ENCODE data around the gene NR2C2. TPM values are rescaled to one million over a fixed set of nuclear protein-coding genes. Genes with fewer than 3 reads are reported as not detected.

NR2C2 gene
- total and polyA plus RNA-seq, 2 donors (not counting 1 experiment from before 2014, with no cell fraction given), result 22.8 to 96.9 TPM

GRCh38 chr3:14920536-14920935 lies 26.8 kb upstream of the NR2C2 start:
- CTCF ChIA-PET, result interaction anchor here (0.7 to 3.7 kb wide), 24 partner anchors 10 to 1265 kb away, joined by 3 to 35 read pairs (median 4); partner anchors contain the start of genes C3orf20, CCDC174, MRPS25 and NR2C2
- POLR2A ChIA-PET, result no interaction called here
- ATAC-seq (ENCODE audit: low read depth), result no peak
- H2AFZ ChIP-seq (ENCODE audit: insufficient read depth, low read depth, low read length, poor library complexity, severe bottlenecking), result no peak overlapping the region
- no peak overlapping the region for H3K4me2 ChIP-seq (replicated peaks; ENCODE audit: low read depth, low read length, poor library complexity, severe bottlenecking)
- H4K20me1 ChIP-seq (ENCODE audit: control insufficient read depth, insufficient read depth, low read length, poor library complexity, severe bottlenecking), result no peaks in the 10 kb centered on the region
- WGBS (ENCODE audit: insufficient coverage), result 96% methylated on average over 4 of the region's 5 CpGs
- H3K4me3 Mint-ChIP-seq, result no peak overlapping the region
- H3K9me3 ChIP-seq (ENCODE audit: control extremely low read depth in 1 of 3, control insufficient read depth in 2 of 3, insufficient read depth in 1 of 3, low read length in 2 of 3), result peaks cover 0 to 6% (median 0%) of the 10 kb centered on the region in 3 donors
- H3K9ac ChIP-seq (ENCODE audit: low read length), result no peak overlapping the region
- no peaks in the 10 kb centered on the region for H3K36me3 ChIP-seq (replicated peaks in 1 of 2; ENCODE audit: control extremely low read depth in 1 of 2, control insufficient read depth in 1 of 2, extremely low read depth in 1 of 2, insufficient read depth in 2 of 2, low read length in 1 of 2)
- no peak overlapping the region for H3K4me3 ChIP-seq (ENCODE audit: control extremely low read depth in 1 of 5, extremely low read depth in 1 of 5, insufficient read depth in 1 of 5, low read depth in 2 of 5, low read length in 4 of 5)
- H3K27ac Mint-ChIP-seq, result no peak overlapping the region
- H3K4me1 ChIP-seq (ENCODE audit: control insufficient read depth in 2 of 2, insufficient read depth in 2 of 2, low read length in 2 of 2), result peaks cover 0 to 6% of the 10 kb centered on the region in 2 donors
- H3K79me2 ChIP-seq (ENCODE audit: control insufficient read depth, insufficient read depth, low read length), result no peaks in the 10 kb centered on the region
- peak; percentile 21 for DNase-seq
- no peaks in the 10 kb centered on the region for H3K4me1 Mint-ChIP-seq
- intact Hi-C loops (cut with micrococcal nuclease), result loop anchor here (2.0 to 10.0 kb wide), 3 partner anchors 412 to 1263 kb away; no protein-coding TSS in a partner anchor
- no peak overlapping the region for H3K27ac ChIP-seq (ENCODE audit: low read length in 2 of 2)
- H3K27me3 ChIP-seq (replicated peaks in 1 of 4; ENCODE audit: control extremely low read depth in 1 of 4, control insufficient read depth in 3 of 4, insufficient read depth in 4 of 4, low read length in 3 of 4), result no peaks in the 10 kb centered on the region
- H3K9me3 Mint-ChIP-seq (ENCODE audit: insufficient read depth), result no peaks in the 10 kb centered on the region
- peaks cover 10% of the 10 kb centered on the region for H3K27me3 Mint-ChIP-seq
- no peak for TF ChIP-seq EZH2 (IDR thresholded peaks at IDR 0.05; ENCODE audit: borderline replicate concordance, insufficient read depth, low read depth, low read length, poor library complexity, severe bottlenecking)
- TF ChIP-seq, protein P1, sequence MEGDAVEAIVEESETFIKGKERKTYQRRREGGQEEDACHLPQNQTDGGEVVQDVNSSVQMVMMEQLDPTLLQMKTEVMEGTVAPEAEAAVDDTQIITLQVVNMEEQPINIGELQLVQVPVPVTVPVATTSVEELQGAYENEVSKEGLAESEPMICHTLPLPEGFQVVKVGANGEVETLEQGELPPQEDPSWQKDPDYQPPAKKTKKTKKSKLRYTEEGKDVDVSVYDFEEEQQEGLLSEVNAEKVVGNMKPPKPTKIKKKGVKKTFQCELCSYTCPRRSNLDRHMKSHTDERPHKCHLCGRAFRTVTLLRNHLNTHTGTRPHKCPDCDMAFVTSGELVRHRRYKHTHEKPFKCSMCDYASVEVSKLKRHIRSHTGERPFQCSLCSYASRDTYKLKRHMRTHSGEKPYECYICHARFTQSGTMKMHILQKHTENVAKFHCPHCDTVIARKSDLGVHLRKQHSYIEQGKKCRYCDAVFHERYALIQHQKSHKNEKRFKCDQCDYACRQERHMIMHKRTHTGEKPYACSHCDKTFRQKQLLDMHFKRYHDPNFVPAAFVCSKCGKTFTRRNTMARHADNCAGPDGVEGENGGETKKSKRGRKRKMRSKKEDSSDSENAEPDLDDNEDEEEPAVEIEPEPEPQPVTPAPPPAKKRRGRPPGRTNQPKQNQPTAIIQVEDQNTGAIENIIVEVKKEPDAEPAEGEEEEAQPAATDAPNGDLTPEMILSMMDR (IDR thresholded peaks at IDR 0.05), result no peak

DNA sequence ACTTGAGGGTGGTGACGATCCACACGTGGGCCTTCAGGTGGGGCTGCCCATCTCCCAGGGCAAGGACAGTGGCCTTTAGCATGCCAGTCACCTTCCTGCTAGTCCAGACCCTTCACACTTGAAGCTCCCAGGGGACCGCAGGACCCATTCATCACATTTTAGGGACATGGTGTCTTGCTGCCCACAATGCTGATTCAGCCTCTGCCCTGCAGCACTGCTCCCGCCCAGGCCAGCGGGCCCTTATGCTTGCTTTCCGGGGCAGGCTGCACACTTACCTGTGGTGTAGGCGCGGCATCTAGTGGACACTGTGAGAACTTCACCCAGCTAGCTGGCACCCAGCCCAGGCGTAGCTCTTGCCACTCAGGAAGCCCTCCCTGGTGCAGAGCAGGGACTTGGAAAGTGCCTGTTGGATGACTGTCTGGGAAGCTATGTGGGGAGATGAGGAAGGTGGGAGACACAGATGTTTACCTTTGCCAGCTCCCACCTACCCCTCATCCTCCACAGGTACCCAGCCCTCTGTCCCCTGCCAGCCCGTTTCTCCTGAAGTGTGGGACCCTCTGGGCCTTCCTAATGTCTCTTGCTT lies 26.3 kb upstream of the NR2C2 start:
- Histone ChIP-seq H3K27ac (ENCODE audit: low read length in 2 of 2) (no peak overlapping the region), H3K9ac (ENCODE audit: low read length) (no peak overlapping the region), H3K9me3 (ENCODE audit: control extremely low read depth in 1 of 3, control insufficient read depth in 2 of 3, insufficient read depth in 1 of 3, low read length in 2 of 3) (peaks cover 0 to 6% (median 0%) of the 10 kb centered on the region in 3 donors), H3K36me3 (replicated peaks in 1 of 2; ENCODE audit: control extremely low read depth in 1 of 2, control insufficient read depth in 1 of 2, extremely low read depth in 1 of 2, insufficient read depth in 2 of 2, low read length in 1 of 2) (no peaks in the 10 kb centered on the region), H3K79me2 (ENCODE audit: control insufficient read depth, insufficient read depth, low read length) (no peaks in the 10 kb centered on the region), H3K4me1 (ENCODE audit: control insufficient read depth in 2 of 2, insufficient read depth in 2 of 2, low read length in 2 of 2) (peaks cover 0 to 6% of the 10 kb centered on the region in 2 donors), H3K27me3 (replicated peaks in 1 of 4; ENCODE audit: control extremely low read depth in 1 of 4, control insufficient read depth in 3 of 4, insufficient read depth in 4 of 4, low read length in 3 of 4) (no peaks in the 10 kb centered on the region), H3K4me3 (ENCODE audit: control extremely low read depth in 1 of 5, extremely low read depth in 1 of 5, insufficient read depth in 1 of 5, low read depth in 2 of 5, low read length in 4 of 5) (no peak overlapping the region), H2AFZ (ENCODE audit: insufficient read depth, low read depth, low read length, poor library complexity, severe bottlenecking) (no peak overlapping the region), H3K4me2 (replicated peaks; ENCODE audit: low read depth, low read length, poor library complexity, severe bottlenecking) (no peak overlapping the region), H4K20me1 (ENCODE audit: control insufficient read depth, insufficient read depth, low read length, poor library complexity, severe bottlenecking) (no peaks in the 10 kb centered on the region)
- intact Hi-C loops (cut with micrococcal nuclease), result loop anchor here (2.0 to 10.0 kb wide), 3 partner anchors 412 to 1264 kb away; no protein-coding TSS in a partner anchor
- H3K27ac Mint-ChIP-seq, result no peak overlapping the region
- no peaks in the 10 kb centered on the region for H3K4me1 Mint-ChIP-seq
- peak; percentile 98 for ATAC-seq (ENCODE audit: low read depth)
- no peak overlapping the region for H3K4me3 Mint-ChIP-seq
- ChIA-PET POLR2A (no interaction called here), CTCF (interaction anchor here (0.7 to 3.7 kb wide), 40 partner anchors 10 to 1266 kb away, joined by 3 to 35 read pairs (median 3); partner anchors contain the start of genes C3orf20, CCDC174, MRPS25 and NR2C2)
- TF ChIP-seq, protein P1 (IDR thresholded peaks at IDR 0.05), result peak; percentile 99
- TF ChIP-seq EZH2 (IDR thresholded peaks at IDR 0.05; ENCODE audit: borderline replicate concordance, insufficient read depth, low read depth, low read length, poor library complexity, severe bottlenecking), result no peak
- H3K27me3 Mint-ChIP-seq, result peaks cover 8% of the 10 kb centered on the region
- DNase-seq, result peak; percentile 82
- 21% methylated on average over 9 of the region's 10 CpGs for WGBS (ENCODE audit: insufficient coverage)
- no peaks in the 10 kb centered on the region for H3K9me3 Mint-ChIP-seq (ENCODE audit: insufficient read depth)

All from B cell (primary cell).